Measurements from ENCODE around the gene LGMN.

Gene LGMN

GRCh38 chr14:92786427-92786756 is 38.0 kb upstream of the LGMN start:
- Histone ChIP-seq H3K27me3 (ENCODE audit: control insufficient read depth in 1 of 2, insufficient read depth in 1 of 2, low read length in 2 of 2) (no peaks in the 10 kb centered on the region), H3K9ac (ENCODE audit: low read length) (peak overlapping the region; percentile 80), H3K36me3 (ENCODE audit: control insufficient read depth in 1 of 2, insufficient read depth in 2 of 2, low read depth in 1 of 2, low read length in 2 of 2) (no peaks in the 10 kb centered on the region), H3K4ac (ENCODE audit: low read depth in 1 of 2, low read length in 2 of 2) (no peak overlapping the region), H2BK12ac (ENCODE audit: low read length in 2 of 2) (peak overlapping the region in 1 of 2 experiments; percentile 89), H3K23ac (ENCODE audit: low read length in 2 of 2) (no peak overlapping the region), H2BK15ac (ENCODE audit: low read depth, poor library complexity, severe bottlenecking) (no peak overlapping the region), H2AFZ (ENCODE audit: low read depth, low read length) (no peak overlapping the region), H3K27ac (ENCODE audit: low read length, poor library complexity, severe bottlenecking) (no peak overlapping the region), H4K91ac (ENCODE audit: low read length) (peak overlapping the region; percentile 50), H3K4me1 (ENCODE audit: control insufficient read depth, insufficient read depth, low read depth, low read length) (peaks cover 2% of the 10 kb centered on the region), H2BK5ac (ENCODE audit: low read depth, low read length, poor library complexity, severe bottlenecking) (no peak overlapping the region), H2BK120ac (ENCODE audit: low read depth, low read length) (no peak overlapping the region), H3K79me1 (replicated peaks; ENCODE audit: low read length, poor library complexity, severe bottlenecking) (no peaks in the 10 kb centered on the region), H3K14ac (ENCODE audit: low read length in 2 of 2) (no peak overlapping the region), H3K9me3 (ENCODE audit: control insufficient read depth, low read length) (peaks cover 33% of the 10 kb centered on the region), H3K4me3 (ENCODE audit: insufficient read depth in 1 of 2, low read depth in 1 of 2, low read length in 2 of 2) (peak overlapping the region in 1 of 2 experiments; percentile 60), H3K18ac (ENCODE audit: low read depth in 1 of 2, low read length in 2 of 2) (no peak overlapping the region), H4K8ac (ENCODE audit: low read length) (peak overlapping the region; percentile 80), H2AK5ac (ENCODE audit: low read length, severe bottlenecking) (no peak overlapping the region), H3K4me2 (ENCODE audit: low read length, poor library complexity, severe bottlenecking) (no peak overlapping the region)
- no CpG with 5 or more reads among the region's 1 CpG for WGBS
- DNase-seq: no peak

- no peak overlapping the region for H2AK5ac ChIP-seq (ENCODE audit: low read length, severe bottlenecking)
- H4K91ac ChIP-seq (ENCODE audit: low read length): peak overlapping the region; percentile 50
- H3K9ac ChIP-seq (ENCODE audit: low read length): peak overlapping the region; percentile 80
- H2BK12ac ChIP-seq (ENCODE audit: low read length in 2 of 2): peak overlapping the region in 1 of 2 experiments; percentile 89
- peak overlapping the region in 1 of 2 experiments; percentile 70 for H3K18ac ChIP-seq (ENCODE audit: low read depth in 1 of 2, low read length in 2 of 2)
- H2BK15ac ChIP-seq (ENCODE audit: low read depth, poor library complexity, severe bottlenecking): no peak overlapping the region
- no peak overlapping the region for H2BK5ac ChIP-seq (ENCODE audit: low read depth, low read length, poor library complexity, severe bottlenecking)
- H2BK120ac ChIP-seq (ENCODE audit: low read depth, low read length): peak overlapping the region; percentile 34
- no peaks in the 10 kb centered on the region for H3K79me1 ChIP-seq (replicated peaks; ENCODE audit: low read length, poor library complexity, severe bottlenecking)
- H4K8ac ChIP-seq (ENCODE audit: low read length): peak overlapping the region; percentile 80
- peaks cover 31% of the 10 kb centered on the region for H3K9me3 ChIP-seq (ENCODE audit: control insufficient read depth, low read length)
- peak; percentile 94 for DNase-seq
- no peaks in the 10 kb centered on the region for H3K36me3 ChIP-seq (ENCODE audit: control insufficient read depth in 1 of 2, insufficient read depth in 2 of 2, low read depth in 1 of 2, low read length in 2 of 2)
- peak overlapping the region in 1 of 2 experiments; percentile 60 for H3K4me3 ChIP-seq (ENCODE audit: insufficient read depth in 1 of 2, low read depth in 1 of 2, low read length in 2 of 2)
- WGBS: 63% methylated on average over 6 of the region's 6 CpGs
- no peak overlapping the region for H3K23ac ChIP-seq (ENCODE audit: low read length in 2 of 2)
- H2AFZ ChIP-seq (ENCODE audit: low read depth, low read length): peak overlapping the region; percentile 11
- peaks cover 2% of the 10 kb centered on the region for H3K4me1 ChIP-seq (ENCODE audit: control insufficient read depth, insufficient read depth, low read depth, low read length)
- H3K4ac ChIP-seq (ENCODE audit: low read depth in 1 of 2, low read length in 2 of 2): peak overlapping the region in 1 of 2 experiments; percentile 73
- no peaks in the 10 kb centered on the region for H3K27me3 ChIP-seq (ENCODE audit: control insufficient read depth in 1 of 2, insufficient read depth in 1 of 2, low read length in 2 of 2)
- H3K27ac ChIP-seq (ENCODE audit: low read length, poor library complexity, severe bottlenecking): no peak overlapping the region
- no peak overlapping the region for H3K4me2 ChIP-seq (ENCODE audit: low read length, poor library complexity, severe bottlenecking)
- H3K14ac ChIP-seq (ENCODE audit: low read length in 2 of 2): no peak overlapping the region
These were observed 37.4 kb upstream of the LGMN start for GRCh38 chr14:92785667-92786426.

GRCh38 chr14:92783813-92784431 is 35.5 kb upstream of the LGMN start:
- Histone ChIP-seq H2AK5ac (ENCODE audit: low read length, severe bottlenecking) (no peak overlapping the region), H2AFZ (ENCODE audit: low read depth, low read length) (no peak overlapping the region), H3K18ac (ENCODE audit: low read depth in 1 of 2, low read length in 2 of 2) (no peak overlapping the region), H3K4ac (ENCODE audit: low read depth in 1 of 2, low read length in 2 of 2) (no peak overlapping the region), H3K14ac (ENCODE audit: low read length in 2 of 2) (no peak overlapping the region), H3K4me3 (ENCODE audit: insufficient read depth in 1 of 2, low read depth in 1 of 2, low read length in 2 of 2) (no peak overlapping the region), H3K23ac (ENCODE audit: low read length in 2 of 2) (no peak overlapping the region), H3K79me1 (replicated peaks; ENCODE audit: low read length, poor library complexity, severe bottlenecking) (no peaks in the 10 kb centered on the region), H2BK15ac (ENCODE audit: low read depth, poor library complexity, severe bottlenecking) (no peak overlapping the region), H3K9ac (ENCODE audit: low read length) (peak overlapping the region; percentile 36), H2BK120ac (ENCODE audit: low read depth, low read length) (no peak overlapping the region), H2BK5ac (ENCODE audit: low read depth, low read length, poor library complexity, severe bottlenecking) (no peak overlapping the region), H3K27me3 (ENCODE audit: control insufficient read depth in 1 of 2, insufficient read depth in 1 of 2, low read length in 2 of 2) (no peaks in the 10 kb centered on the region), H3K9me3 (ENCODE audit: control insufficient read depth, low read length) (peaks cover 13% of the 10 kb centered on the region), H3K36me3 (ENCODE audit: control insufficient read depth in 1 of 2, insufficient read depth in 2 of 2, low read depth in 1 of 2, low read length in 2 of 2) (no peaks in the 10 kb centered on the region), H4K91ac (ENCODE audit: low read length) (no peak overlapping the region), H3K4me1 (ENCODE audit: control insufficient read depth, insufficient read depth, low read depth, low read length) (peaks cover 2% of the 10 kb centered on the region), H2BK12ac (ENCODE audit: low read length in 2 of 2) (no peak overlapping the region), H3K27ac (ENCODE audit: low read length, poor library complexity, severe bottlenecking) (no peak overlapping the region), H3K4me2 (ENCODE audit: low read length, poor library complexity, severe bottlenecking) (no peak overlapping the region), H4K8ac (ENCODE audit: low read length) (no peak overlapping the region)
- 73% methylated on average over 2 of the region's 2 CpGs for WGBS
- peak; percentile 80 for DNase-seq

- Histone ChIP-seq H3K4me2 (ENCODE audit: low read length, poor library complexity, severe bottlenecking) (no peak overlapping the region), H2BK120ac (ENCODE audit: low read depth, low read length) (no peak overlapping the region), H3K18ac (ENCODE audit: low read depth in 1 of 2, low read length in 2 of 2) (no peak overlapping the region), H2BK12ac (ENCODE audit: low read length in 2 of 2) (no peak overlapping the region), H2AFZ (ENCODE audit: low read depth, low read length) (no peak overlapping the region), H3K36me3 (ENCODE audit: control insufficient read depth in 1 of 2, insufficient read depth in 2 of 2, low read depth in 1 of 2, low read length in 2 of 2) (no peaks in the 10 kb centered on the region), H3K14ac (ENCODE audit: low read length in 2 of 2) (no peak overlapping the region), H3K4ac (ENCODE audit: low read depth in 1 of 2, low read length in 2 of 2) (no peak overlapping the region), H3K4me3 (ENCODE audit: insufficient read depth in 1 of 2, low read depth in 1 of 2, low read length in 2 of 2) (no peak overlapping the region), H3K27me3 (ENCODE audit: control insufficient read depth in 1 of 2, insufficient read depth in 1 of 2, low read length in 2 of 2) (no peaks in the 10 kb centered on the region), H4K91ac (ENCODE audit: low read length) (no peak overlapping the region), H3K23ac (ENCODE audit: low read length in 2 of 2) (no peak overlapping the region), H3K79me1 (replicated peaks; ENCODE audit: low read length, poor library complexity, severe bottlenecking) (no peaks in the 10 kb centered on the region), H3K4me1 (ENCODE audit: control insufficient read depth, insufficient read depth, low read depth, low read length) (peaks cover 2% of the 10 kb centered on the region), H3K9me3 (ENCODE audit: control insufficient read depth, low read length) (no peaks in the 10 kb centered on the region), H3K27ac (ENCODE audit: low read length, poor library complexity, severe bottlenecking) (no peak overlapping the region), H2BK15ac (ENCODE audit: low read depth, poor library complexity, severe bottlenecking) (no peak overlapping the region), H3K9ac (ENCODE audit: low read length) (no peak overlapping the region), H2AK5ac (ENCODE audit: low read length, severe bottlenecking) (no peak overlapping the region), H2BK5ac (ENCODE audit: low read depth, low read length, poor library complexity, severe bottlenecking) (no peak overlapping the region), H4K8ac (ENCODE audit: low read length) (no peak overlapping the region)
- 86% methylated on average over 3 of the region's 3 CpGs for WGBS
- no peak for DNase-seq
These were observed 32.9 kb upstream of the LGMN start for GRCh38 chr14:92781350-92781749.

Data from mesenchymal stem cell (in vitro differentiated cells and primary cell).